Right kidney (tissue), 1 donor: ENCODE results near the gene CALN1.
"Not testable (repeated sequence)": the region's sequence is repeated elsewhere in the genome, so short reads cannot be mapped to it uniquely, and the experiment has no call there.

Experiments used
- DNase-seq: peaks from one replicate; pipeline ENCODE4 v3.0.0-alpha.2; 2016

Gene CALN1

DNA sequence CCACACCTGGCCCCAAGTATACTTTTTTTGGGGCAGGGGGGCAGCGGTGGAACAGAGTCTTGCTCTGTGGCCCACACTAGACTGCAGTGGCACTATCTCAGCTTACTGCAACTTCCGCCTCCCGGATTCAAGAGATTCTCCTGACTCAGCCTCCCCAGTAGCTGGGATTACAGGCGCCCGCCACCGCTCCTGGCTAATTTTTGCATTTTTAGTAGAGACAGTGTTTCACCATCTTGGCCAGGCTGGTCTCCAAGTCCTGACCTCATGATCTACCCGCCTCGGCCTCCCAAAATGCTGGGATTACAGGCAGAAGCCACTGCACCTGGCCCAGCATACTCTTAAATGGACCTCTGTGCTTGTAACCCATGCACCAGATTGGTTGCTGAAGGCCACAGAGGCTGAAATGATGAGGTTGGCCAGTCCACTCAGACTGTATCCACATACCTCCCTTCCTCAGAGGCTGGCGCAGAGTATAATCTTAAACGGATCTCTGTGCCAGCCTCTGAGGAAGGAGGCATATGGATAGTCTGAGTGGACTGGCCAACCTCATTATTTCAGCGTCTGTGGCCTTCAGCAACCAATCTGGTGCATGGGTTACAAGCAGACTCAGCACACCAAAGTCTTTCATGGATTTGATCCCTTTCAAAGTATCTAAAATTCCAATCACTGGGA lies 3.0 kb downstream of the CALN1 start:
- DNase-seq: no peak

DNA sequence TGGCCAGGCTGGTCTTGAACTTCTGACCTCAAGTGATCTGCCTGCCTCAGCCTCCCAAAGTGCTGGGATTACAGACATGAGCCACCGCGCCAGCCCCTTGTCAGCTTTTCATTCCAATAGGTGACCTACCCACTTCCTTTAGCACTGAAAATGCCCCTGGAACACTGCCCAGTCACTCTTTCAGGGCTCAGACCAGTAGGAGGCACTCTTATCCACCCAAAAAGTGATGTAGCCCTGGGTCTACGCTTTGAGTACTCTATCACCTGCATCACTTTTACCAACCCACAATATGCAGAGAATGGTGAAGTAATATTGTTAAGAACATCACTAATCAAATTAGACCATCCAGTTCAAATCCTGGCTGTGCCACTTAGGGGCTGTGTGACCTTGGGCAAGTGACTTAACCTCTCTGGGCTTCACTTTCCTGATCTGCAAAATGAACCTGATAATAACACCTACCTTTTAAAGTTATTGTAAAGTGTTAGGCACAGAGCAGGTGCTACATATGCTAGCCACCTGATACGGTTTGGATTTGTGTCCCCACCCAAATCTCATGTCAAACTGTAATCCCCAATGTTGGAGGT lies 5.2 kb downstream of the CALN1 start:
- DNase-seq: no peak

DNA sequence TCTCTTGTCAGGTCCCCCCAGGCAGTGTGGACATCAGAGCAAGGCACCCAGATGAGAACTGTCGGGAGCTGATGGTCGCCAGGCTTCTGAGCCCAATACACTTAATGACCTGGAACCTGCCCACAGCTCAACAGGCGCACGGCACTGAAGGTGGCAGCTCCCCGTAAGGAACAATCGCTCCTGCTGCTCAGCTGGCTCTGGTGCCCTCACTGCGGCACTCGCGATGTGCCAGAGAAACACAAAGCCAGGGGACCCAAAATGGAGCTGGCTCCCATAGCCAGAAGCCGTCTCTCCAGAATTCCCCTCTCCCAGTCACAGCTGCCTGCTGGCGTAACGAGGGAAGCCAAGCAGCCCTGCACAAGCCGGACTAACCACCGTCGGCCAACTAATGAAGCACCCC lies 6.3 kb downstream of the CALN1 start:
- DNase-seq: no peak

DNA sequence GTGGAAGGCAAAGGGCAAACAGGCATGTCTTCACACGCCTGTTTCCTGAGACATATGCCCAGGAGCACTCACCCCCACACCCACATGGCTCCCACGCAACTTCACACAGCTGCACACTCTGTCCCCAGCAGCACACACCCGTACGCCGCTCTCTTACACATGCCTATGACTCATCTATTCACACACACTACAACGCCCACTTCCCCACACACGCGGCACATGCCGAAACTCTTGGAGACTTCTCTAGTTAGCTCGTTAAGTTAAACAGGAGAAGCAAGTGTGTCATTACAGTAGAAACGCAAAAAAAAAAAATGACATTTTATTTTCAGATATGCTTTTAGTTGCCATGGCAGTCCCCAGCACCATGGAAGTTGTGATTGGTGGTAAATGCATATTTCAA lies 6.7 kb downstream of the CALN1 start:
- DNase-seq: no peak

DNA sequence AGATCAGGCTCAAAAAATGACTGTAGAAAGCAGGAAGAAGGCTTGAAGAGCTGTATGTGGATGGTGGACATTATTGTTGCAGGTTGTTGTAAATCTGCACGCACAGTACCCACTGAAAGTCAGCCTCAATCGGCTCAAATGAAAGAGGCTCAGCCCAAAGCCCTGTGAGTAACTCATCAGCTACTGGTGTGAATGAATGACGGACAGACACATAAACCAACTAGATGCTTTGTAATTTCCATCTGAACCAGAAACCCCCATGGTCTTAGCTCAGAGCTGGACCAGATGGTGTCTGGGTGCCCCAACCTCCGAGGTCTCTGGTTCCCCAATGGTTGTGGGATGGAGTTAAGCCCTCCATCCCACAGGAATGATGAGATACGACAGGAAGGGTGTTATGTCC lies 7.4 kb downstream of the CALN1 start:
- no peak for DNase-seq

DNA sequence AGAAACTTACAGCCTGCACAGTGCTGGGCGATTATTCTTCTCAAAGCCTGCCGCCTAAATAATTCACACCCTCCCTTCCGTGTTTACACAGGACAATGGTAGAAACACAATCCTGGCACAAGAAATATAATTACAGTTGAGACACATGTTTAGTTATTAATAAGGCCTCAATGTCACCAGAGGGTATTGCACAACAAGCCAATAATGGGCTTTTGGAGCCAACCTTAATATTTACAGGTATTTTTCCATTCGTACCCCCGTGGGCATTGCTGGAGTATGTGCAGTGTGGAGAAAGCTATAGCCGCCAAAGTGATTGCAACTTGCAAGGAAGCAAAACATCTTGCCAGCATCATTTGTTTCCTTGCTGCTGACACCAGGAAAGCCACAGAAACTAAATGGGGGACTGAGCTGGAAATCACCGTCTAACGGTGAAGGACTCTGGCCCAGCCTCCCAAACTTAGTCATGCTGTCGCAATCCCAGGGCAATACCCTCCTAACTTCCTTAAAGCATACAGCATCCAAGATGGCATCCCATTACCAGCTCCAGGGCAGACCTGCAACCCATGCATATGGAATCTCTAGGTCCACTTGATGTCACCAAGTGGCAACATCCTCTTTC lies 8.6 kb downstream of the CALN1 start:
- DNase-seq: no peak

DNA sequence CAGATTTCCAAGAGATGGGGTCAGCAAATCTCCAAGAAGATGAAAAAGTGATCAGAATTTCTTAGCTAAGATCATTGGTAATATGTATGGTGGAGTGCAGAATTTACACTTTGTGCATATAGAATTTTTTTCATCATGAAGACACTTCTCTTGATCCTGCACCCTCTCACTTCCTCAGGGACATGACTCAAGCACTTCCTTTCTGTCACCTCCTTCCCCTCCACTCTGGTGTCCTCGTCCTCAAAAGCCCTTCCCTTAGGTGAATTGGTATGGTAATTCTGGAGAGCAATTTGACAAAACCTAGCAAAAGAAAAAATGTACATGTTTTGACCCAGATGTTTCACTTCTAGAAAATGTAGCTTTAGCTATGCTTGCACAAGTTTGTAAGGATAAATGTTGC lies 18.1 kb downstream of the CALN1 start:
- DNase-seq: no peak

DNA sequence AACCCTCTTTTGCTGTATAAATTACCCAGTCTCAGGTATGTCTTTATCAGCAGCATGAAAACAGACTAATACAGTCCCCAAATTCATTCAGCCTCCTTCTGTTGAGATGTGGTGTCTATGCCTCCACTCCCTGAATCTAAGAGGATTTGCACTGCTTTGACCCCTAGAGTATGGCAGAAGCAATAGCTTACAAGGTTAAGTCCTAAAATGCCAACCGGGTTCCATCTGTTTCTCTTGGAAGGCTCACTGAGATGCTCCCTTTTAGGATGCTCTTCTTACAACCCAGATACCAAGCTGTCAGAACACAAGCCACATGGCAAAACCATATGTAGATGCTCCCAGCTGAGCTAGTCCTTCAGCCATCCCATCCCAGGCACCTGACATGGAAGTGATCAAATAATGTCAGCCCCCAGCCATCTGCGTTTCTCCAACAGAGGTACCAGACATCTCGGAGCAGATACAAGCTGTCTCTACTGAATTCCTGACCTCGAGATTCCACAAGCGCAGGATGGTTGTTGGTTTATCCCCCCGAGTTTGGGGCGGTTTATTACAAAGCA lies 20.2 kb downstream of the CALN1 start:
- no peak for DNase-seq

DNA sequence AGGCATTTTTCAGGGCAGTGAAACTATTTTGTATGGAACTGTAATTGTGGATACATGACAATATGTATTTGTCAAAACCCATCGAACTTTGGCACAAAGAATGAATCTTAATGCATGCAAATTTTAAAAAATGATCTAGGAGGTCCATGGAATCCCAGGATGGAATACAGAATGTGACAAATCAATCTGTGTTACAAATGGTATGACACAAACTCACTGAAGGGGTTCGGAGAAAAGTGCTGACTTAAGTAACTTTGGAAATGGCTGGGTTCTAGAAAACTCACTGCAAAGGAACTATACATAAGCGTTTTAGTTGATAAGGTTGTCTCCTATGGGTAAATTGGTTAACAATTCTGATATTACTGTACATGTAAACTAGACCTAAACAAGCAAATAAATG lies 26.0 kb downstream of the CALN1 start:
- DNase-seq: no peak

DNA sequence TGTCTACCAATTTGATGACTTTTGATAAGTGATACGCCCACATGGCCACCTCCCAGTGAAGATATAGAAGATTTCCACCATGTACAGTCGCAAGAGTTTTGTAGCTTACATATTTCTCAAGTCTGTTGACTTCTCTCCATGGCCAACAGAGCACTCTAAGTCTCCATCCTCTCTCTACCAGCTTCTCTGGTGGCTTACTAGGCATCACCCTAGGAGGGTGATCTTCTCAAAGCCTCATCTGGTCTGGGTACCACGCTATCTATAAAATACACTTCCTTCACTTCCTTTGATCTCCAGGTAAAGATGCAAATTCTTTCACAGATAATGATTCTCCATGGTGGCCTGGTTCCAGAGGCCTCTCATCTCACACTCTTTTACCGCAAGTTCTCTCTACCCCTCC lies 49.9 kb downstream of the CALN1 start:
- no peak for DNase-seq

DNA sequence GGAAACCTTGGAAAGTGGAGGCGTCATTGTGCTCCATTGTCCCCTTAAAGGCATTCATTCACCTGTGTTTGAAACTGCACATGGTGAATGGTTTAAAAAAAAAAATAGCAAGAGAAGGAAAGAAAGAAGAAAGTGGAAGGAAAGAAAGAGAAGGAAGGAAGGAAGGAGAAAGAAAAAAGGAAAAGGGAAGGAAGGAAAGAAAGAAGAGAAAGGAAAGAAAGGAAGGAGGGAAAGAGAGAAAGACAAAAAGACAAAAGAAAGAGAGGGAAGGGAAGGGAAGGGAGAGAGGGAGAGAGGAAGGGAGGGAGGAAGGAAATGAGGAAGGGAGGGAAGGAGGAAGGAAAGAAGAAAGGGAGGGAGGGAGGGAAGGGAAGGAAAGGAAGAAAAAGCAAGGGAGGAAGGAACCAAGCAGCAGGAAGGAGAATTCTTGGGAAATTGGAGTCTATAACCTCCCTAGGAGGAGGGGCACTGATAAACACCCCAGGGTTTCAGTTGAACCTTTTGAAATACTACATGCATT lies 66.9 kb downstream of the CALN1 start:
- DNase-seq: no peak

DNA sequence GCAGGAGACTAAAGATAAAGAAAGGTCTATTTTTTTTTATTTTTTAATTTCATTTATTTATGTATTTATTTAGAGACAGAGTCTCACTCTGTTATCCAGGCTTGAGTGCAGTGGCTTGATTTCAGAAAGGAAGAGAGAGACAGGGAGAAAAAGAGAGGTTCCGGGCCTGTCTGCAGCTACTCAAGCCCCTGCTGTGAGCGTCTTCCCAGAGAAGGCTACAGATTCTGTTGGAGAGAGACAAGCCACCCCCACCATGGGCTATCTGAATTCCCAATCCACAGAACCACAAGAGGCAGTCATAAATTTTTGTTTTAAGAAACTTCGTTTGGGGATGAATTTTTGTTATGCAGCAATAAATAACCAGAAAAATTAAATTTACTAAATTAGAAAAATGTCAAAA lies 68.1 kb downstream of the CALN1 start:
- DNase-seq: no peak

DNA sequence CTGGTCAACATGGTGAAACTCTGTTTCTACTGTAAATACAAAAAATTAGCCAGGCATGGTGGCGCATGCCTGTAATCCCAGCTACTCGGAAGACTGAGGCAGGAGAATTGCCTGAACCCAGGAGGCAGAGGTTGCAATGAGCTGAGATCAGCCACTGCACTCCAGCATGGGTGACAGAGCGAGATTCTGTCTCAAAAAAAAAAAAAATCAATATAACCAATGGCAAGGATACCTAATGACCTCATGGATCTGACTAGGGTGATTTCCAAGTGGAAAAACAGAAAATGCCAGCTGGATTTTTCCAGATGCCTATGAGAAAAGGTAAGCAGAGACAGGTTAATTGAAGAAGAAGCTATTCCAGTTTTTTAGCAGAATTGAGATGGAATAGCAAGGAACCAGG lies 68.8 kb downstream of the CALN1 start:
- not testable (repeated sequence) for DNase-seq

DNA sequence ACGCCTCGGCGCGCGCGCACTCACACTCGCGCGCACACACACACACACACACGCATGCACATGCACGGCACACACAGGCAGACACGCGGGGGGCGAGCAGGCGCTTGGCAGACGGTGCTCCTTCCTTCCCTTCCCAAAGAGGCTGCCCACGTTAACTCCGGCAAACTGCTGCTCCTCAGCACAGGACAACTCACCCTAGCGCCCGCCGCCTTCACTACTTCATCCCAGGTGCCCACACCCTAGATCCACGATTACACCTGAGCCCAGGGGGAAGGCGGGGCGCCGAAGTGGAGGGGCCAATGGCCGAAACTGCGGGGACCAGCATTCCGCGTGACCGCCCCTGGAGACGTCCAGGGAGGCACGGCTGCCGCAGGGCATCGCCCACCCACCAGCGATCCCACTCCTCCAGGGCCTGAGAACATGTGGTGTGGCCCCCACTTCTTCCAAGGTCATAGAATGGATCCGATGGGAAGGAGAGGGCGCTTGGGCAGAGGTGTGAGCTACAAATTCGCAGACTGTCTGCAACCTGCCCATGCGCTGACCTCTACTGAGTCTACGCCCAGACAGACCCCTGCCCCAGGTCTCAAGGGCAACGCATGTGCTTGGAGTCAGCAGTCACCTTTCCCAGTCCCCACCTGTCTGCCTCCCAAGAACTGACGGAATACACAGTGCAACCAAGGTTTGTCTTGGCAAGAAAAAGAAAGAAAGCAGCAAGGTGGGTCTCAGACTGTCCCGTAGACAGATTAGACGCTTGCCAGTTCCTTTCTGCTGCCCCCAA lies 74.6 kb downstream of the CALN1 start:
- peak; percentile 61 for DNase-seq

DNA sequence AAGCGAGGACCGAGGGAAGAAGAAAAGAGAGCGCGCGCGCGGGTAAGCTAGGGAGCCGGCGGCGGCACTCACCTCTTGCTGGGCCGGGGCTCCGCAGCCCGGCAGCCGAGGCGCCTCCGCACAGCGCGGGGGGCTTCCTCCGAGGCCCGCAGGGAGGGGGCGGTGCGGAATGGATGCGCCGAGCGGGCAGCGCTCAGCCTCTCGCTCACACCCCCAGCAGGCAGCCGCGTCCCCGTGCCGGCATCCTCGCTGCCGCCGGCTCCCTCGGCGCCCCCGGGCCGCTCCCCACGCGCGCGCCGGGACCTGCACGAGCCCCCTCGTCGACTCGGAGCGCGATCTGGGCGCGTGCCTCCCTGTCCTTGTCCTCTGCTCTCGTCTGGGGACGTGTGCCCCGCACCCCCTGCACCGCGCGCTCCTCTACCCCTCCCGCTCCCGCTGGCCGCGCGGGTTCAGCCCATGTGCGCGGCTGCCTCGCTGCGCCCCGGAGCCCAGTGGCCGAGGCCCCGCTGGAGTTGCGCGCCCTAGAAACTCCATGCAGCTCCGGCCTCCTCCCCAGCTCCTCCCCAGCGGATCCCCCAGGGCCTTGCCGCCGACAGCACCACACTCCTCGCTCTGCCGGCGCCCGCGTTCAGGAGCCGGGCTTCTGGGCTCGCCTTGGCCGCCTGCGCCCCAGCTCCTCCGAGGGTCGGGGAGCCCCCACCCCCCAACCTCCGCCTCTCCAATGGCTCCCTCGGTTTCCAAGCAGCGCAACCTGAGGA lies 75.3 kb downstream of the CALN1 start:
- peak; percentile 74 for DNase-seq

DNA sequence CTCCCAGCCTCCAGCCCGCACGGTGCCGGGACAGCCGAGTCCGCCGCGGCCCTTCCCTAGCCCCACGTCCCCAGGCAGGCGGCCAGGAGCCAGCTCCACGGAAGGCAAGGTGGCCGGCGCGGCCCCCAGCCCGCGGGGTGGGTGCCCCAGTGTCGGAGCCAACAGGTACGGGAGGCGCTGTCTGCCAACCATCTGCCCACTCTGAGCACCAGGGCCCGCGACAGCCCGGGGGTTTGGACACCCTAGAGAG lies 75.8 kb downstream of the CALN1 start:
- DNase-seq: peak; percentile 71

DNA sequence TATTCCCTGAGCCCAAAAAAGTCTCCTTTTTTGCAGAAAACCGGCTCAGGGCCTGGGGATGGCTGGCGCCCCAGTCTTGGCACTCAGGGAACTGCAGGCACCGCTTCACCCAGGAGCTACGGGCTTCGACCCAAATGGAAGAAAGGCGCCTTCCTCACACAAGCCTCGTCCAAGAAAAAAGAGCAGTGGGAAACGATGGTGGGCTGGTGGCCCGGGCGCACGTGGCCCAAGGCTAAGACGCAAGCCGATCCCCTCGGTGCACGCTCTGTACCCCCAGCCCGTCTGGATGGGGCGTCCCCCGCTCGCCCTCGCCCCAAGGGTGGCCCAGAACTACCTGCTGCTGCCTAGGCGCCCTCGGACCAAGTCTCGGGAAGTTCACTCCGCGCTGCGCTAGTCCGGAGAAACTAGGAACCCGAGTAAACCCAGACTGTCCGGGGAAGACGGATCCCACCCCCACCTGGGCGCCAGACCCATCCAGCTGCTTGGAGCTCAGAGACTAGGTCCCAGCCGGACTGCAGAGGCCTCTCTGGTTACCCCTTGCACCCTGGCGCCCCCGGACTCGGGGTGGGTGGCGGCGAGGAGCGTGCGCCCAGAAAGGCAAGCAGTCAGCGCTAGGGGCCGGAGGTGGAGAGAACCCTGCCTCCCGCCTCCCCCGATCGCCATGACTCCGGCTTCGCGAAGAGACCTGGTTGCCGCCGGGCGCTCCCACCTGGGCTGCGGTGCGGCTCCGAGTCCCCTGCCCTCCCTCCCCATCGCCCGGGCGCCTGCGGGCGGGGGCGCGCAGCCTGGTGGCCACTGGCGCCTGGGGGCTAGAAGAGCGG lies 76.4 kb downstream of the CALN1 start:
- no peak for DNase-seq

DNA sequence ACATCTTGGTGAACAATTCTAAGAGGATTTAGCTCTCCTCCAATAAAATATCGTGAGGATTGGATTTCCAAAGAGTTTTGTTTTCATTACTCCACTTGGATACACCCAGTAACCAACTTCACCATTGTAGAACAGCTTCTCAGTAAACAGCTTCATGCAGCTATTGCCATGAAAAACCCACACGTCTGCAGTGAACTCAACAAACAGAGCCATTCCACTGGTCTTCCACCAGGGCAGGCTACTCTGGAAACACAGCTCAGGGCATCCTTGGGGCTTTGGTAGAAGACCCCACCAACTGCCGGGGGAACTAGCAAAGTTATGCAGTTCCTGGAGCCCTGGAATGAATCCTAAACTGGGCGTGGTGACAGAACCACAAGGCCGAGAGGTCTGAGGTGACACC lies 77.4 kb downstream of the CALN1 start:
- DNase-seq: no peak

DNA sequence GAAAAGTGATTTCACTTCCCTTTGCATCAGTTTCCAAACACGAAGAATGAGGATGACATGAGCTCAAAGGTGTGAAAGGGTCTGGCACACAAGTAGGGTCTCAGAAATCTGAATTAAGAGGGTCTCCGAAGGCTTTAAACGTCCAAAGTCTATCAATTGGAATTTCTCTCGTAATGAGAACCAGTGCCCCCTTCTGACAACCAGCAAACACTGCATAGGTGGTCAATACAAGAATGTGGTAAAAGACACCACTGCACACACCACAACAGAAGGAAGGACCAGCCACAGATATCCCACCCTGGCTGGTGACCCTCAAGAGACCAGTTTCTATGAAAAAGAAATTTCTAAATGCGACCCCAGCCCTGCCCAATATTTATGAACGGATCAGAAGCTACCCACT lies 78.1 kb downstream of the CALN1 start:
- no peak for DNase-seq

DNA sequence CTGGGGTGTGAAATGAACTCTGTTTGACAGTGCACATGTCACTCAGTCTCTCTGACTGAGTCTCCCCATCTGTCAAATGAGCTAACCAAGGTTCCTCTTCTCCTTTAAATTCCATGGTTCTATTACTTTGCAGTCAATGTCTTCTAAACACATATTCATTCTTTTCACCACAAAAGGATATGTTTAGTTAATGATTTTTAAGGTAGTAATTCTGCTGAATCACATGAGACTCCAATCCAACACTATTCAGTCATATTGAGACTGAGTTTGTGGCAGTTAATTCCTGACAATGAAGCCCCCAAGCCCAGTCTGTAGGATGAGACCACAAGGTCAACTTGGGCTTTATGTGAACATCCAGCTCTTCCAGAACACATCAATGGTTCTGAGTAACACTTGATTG lies 85.3 kb downstream of the CALN1 start:
- DNase-seq: no peak

DNA sequence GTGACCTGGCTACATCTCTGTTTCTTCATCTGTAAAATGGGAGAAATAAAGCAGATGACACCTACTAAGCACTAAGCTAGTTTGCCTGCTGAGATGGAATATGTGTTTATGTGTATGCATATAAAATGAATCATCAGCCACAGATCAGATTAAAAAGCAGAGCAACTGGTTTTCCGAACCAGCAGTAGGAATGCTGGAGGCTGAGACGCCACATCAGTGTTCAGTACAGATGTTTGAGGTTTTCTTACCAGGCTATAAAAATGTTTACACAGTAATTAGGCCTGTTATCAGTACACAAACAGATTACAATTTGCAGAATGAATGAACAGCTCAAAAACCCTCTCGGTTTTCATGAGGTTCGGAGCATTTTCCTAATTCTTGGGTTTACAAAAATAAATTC lies 85.8 kb downstream of the CALN1 start:
- no peak for DNase-seq

DNA sequence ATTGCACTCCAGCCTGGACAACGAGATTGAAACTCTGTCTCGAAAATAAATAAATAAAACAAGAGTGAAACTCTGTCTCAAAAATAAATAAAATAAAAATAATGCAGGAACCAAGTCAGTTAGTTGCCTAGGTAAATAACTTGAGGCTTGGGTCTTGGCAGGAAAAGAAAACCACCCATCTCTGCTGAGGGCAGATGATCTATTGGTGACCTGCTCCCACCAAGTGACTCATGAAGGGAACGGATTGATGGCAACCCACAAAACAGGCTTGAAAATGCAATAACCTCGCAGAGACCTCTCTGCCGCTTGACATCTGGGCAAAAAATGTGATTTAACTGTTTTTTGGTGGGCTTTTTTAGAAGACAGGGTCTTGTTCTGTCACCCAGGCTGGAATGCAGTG lies 86.6 kb downstream of the CALN1 start:
- DNase-seq: no peak
